OCI-LY1 (cell line): ENCODE data around the gene HNRNPF.

ENCODE experiments used
- H2AFZ ChIP-seq: fragments of 200-600 bp; sonication (generic), shearing (Covaris generic); 2 replicates; pipeline ENCODE4 v1.6.0; 2014; ENCODE audit warnings: antibody characterized with exemption, mild to moderate bottlenecking, low read length
- H3F3A ChIP-seq: fragments of 200-600 bp; sonication (generic), shearing (Covaris generic); 2 replicates; pipeline ENCODE4 v1.6.0; 2014; ENCODE audit warnings: mild to moderate bottlenecking, antibody characterized with exemption, low read length, moderate library complexity; ENCODE audit not compliant: insufficient read depth
- H3K27ac ChIP-seq: fragments of 200-600 bp; sonication (generic); 2 replicates; pipeline ENCODE4 v1.5.1; 2014; ENCODE audit warnings: low read length, mixed run types, mild to moderate bottlenecking, low read depth; ENCODE audit not compliant: poor library complexity, severe bottlenecking
- H3K27me3 ChIP-seq: fragments of 200-600 bp; sonication (generic); 2 replicates; pipeline ENCODE4 v1.6.0; 2014; ENCODE audit warnings: antibody characterized with exemption, mild to moderate bottlenecking, low read length, moderate library complexity; ENCODE audit not compliant: insufficient read depth
- H3K36me3 ChIP-seq: fragments of 200-600 bp; sonication (generic); 2 replicates; pipeline ENCODE4 v1.6.1; 2014; ENCODE audit warnings: mild to moderate bottlenecking, antibody characterized with exemption, low read length, moderate library complexity, mixed read lengths; ENCODE audit not compliant: insufficient read depth
- H3K4me1 ChIP-seq: fragments of 200-600 bp; sonication (generic); 2 replicates; pipeline ENCODE4 v1.5.1; 2014; ENCODE audit warnings: mild to moderate bottlenecking, low read length, moderate library complexity; ENCODE audit not compliant: insufficient read depth, severe bottlenecking
- H3K4me2 ChIP-seq: fragments of 200-600 bp; sonication (generic), shearing (Covaris generic); 2 replicates; pipeline ENCODE4 v1.6.1; 2014; ENCODE audit warnings: low read length
- H3K4me3 ChIP-seq: fragments of 200-600 bp; sonication (generic); 2 replicates; pipeline ENCODE4 v1.5.1; 2014; ENCODE audit warnings: low read length, low read depth, mild to moderate bottlenecking, mixed read lengths; ENCODE audit not compliant: poor library complexity, severe bottlenecking
- H3K79me2 ChIP-seq: fragments of 200-600 bp; shearing (Covaris generic); 2 replicates; pipeline ENCODE4 v1.6.1; 2016; ENCODE audit warnings: mixed run types, low read length, mixed read lengths; ENCODE audit not compliant: insufficient read depth
- H3K9ac ChIP-seq: fragments of 200-600 bp; sonication (generic), shearing (Covaris generic); 2 replicates; pipeline ENCODE4 v1.6.1; 2014; ENCODE audit warnings: mild to moderate bottlenecking, low read length, mixed read lengths
- H3K9me2 ChIP-seq: fragments of 200-600 bp; sonication (generic), shearing (Covaris generic); 2 replicates; pipeline ENCODE4 v1.6.1; 2014; ENCODE audit warnings: low read depth, mild to moderate bottlenecking, low read length, mixed read lengths
- H3K9me3 ChIP-seq: fragments of 200-600 bp; shearing (Covaris generic); 2 replicates; pipeline ENCODE4 v1.6.1; 2014; ENCODE audit warnings: low read length, mixed read lengths
- H4K20me1 ChIP-seq: fragments of 200-600 bp; sonication (generic), shearing (Covaris generic); 2 replicates; pipeline ENCODE4 v1.6.0; 2016; ENCODE audit warnings: mild to moderate bottlenecking, low read length; ENCODE audit not compliant: insufficient read depth
- EZH2 ChIP-seq: fragments of 200-600 bp; sonication (generic), shearing (Covaris generic); IDR thresholded peaks from 2 replicates; pipeline ENCODE4 v1.8.0; 2017; ENCODE audit warnings: borderline replicate concordance, mixed run types, mild to moderate bottlenecking, antibody characterized with exemption, low read length, moderate library complexity, mixed read lengths
- TF ChIP-seq, protein P1 (sequence below): fragments of 200-600 bp; sonication (generic), shearing (Covaris generic); IDR thresholded peaks from 2 replicates; pipeline ENCODE4 v1.5.1; 2017; ENCODE audit warnings: mild to moderate bottlenecking, antibody characterized with exemption, low read length, moderate library complexity, mixed read lengths

HNRNPF gene

DNA sequence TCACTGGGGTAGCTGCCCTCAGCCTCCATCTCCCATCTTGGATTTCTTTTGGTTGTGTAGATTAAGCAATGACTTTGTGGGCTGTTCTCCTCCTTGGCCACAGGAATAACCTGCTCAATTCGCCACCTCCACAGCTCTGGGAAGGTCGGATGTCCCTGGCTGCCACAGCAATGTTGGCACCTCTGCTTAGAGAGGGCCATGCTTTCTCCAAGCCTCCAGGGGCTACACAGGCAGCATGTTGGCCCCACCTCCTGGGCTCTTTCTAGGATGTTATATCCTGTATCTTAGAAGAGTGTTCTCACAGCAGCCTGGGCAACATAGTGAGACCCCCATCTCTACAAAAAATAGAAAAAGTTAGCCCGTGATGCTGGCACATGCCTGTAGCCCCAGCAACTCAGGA lies 72.9 kb downstream of the HNRNPF start:
- Histone ChIP-seq H3K9me2 (no peaks in the 10 kb centered on the region), H3K27me3 (no peaks in the 10 kb centered on the region), H3K36me3 (no peaks in the 10 kb centered on the region), H3K9ac (no peak overlapping the region), H3K27ac (no peak overlapping the region), H3K9me3 (no peaks in the 10 kb centered on the region), H3K4me2 (no peak overlapping the region), H4K20me1 (no peaks in the 10 kb centered on the region), H2AFZ (no peak overlapping the region), H3F3A (no peaks in the 10 kb centered on the region), H3K79me2 (no peaks in the 10 kb centered on the region), H3K4me1 (no peaks in the 10 kb centered on the region), H3K4me3 (no peak overlapping the region)
- TF ChIP-seq, protein P1, sequence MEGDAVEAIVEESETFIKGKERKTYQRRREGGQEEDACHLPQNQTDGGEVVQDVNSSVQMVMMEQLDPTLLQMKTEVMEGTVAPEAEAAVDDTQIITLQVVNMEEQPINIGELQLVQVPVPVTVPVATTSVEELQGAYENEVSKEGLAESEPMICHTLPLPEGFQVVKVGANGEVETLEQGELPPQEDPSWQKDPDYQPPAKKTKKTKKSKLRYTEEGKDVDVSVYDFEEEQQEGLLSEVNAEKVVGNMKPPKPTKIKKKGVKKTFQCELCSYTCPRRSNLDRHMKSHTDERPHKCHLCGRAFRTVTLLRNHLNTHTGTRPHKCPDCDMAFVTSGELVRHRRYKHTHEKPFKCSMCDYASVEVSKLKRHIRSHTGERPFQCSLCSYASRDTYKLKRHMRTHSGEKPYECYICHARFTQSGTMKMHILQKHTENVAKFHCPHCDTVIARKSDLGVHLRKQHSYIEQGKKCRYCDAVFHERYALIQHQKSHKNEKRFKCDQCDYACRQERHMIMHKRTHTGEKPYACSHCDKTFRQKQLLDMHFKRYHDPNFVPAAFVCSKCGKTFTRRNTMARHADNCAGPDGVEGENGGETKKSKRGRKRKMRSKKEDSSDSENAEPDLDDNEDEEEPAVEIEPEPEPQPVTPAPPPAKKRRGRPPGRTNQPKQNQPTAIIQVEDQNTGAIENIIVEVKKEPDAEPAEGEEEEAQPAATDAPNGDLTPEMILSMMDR: no peak
- TF ChIP-seq EZH2: no peak
